Measurements from ENCODE around the gene TMEM203.
A peak's percentile ranks its signal among the peaks of the same experiment; 100 is the strongest.

The TMEM203 gene

GRCh38 chr9:137228968-137229896 lies 23.8 kb upstream of the TMEM203 start:
- no peak for DNase-seq (ENCODE audit: low spot score)

DNA sequence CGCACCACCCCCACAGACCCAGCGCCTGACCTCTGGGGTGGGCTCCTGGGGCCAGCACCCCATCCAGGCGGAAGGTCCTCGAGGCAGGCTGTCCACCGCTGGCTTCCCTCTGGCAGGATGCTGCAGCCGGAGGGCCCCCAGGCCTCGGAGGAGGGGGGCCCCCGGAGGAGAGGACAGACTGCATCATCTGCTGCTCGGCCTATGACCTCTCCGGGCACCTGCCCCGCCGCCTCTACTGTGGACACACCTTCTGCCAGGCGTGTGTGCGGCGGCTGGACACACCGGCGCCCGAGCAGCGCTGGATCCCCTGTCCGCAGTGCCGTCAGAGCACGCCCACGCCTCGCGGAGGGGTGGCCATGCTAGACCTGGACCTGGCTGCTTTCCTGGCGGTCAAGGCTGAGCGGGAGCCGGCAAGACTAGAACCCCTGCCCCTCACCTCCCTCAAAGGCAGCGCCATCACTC lies 23.1 kb upstream of the TMEM203 start:
- DNase-seq (ENCODE audit: low spot score) = no peak

DNA sequence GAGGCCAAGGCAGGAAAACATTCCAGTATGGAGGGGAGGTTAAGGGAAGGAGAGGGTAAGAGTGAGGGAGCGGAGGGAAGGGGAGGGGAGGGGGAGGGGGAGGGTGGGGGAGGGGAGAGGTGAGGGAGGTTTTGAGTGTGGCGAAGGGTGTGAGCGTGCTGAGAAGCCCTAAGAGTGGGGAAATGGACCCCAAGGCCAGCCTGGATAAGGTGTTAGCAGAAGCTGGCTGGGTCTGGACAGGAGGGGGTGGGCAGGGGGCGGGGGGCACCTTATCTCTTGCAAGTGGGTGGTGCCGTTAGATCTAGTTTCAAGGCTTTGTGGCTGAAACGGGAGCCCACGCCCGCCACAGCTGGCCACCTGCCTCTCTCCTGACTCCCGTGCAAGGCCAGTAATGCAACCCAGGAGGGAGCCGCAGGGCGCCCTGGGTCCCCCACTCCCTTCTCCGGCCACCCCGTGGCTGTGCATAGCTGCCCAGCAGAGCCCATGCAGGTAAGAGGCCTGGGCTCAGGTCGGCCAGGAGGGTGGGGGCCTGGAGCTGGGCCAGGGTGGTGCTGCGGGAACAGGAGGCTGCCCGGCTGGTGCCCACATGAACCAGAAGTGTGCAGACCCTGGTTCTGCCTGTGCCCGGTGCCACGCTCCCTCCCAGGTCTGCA lies 22.5 kb upstream of the TMEM203 start:
- DNase-seq (ENCODE audit: low spot score) = no peak

GRCh38 chr9:137227054-137227852 lies 21.8 kb upstream of the TMEM203 start, which contains the start of gene RNF224:
Gene RNF224, plus strand, starts transcription at chr9:137227502. Its CDS starts 834 bp downstream, at chr9:137228336.
- peak; percentile 86 for DNase-seq (ENCODE audit: low spot score)

DNA sequence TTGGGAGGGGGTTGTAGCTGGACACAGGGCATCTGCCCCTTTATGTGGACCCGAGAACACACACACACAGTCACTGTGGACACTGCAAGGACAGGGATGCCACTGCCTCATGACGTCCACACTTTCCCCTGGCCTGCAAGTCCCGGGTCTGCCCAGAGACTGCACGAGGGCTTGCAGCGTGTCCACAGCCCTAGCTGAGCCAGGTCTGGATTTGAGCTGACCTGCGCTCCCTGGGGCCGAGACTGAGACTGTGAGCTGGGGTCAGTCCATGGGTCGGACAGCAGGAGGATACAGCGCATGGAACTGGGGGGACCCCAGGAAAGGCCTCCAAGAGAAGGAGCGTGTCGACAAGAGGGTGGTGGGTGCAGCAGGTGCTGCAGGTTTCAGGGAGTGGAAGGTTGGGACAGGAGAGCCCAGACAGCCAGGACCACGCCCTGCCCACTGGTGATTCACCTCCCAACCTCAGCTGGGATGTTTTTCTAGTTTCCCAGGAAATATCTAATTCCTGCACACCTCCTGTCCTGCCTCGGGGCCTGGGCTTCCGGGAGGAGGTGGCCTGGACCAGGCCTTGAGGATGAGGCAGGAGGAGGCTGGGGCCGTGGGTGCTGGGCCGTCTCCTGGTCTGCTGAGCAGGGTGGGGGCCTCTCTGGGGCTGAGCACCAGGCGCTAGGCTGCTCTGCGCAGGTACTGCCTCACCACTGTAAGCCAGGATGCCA lies 21.0 kb upstream of the TMEM203 start:
- DNase-seq (ENCODE audit: low spot score) = no peak

DNA sequence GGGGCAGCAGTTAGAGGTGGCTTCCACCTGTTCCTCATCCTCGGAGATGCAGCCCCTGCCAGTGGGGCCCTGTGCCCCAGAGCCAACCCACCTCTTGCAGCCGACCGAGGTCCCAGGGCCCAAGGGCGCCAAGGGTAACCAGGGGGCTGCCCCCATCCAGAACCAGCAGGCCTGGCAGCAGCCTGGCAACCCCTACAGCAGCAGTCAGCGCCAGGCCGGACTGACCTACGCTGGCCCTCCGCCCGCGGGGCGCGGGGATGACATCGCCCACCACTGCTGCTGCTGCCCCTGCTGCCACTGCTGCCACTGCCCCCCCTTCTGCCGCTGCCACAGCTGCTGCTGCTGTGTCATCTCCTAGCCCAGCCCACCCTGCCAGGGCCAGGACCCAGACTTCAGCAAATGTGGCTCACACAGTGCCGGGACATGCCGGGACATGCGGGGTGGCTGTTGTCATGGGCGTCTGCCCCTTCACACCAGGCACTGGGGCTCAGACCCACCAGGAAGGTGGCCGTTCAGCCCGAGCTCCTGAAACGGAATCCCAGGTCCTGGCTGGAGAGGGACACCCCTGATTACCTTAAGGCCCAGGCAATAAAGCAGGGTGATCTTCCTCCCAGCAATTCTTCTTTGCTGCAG lies 20.4 kb upstream of the TMEM203 start:
- DNase-seq (ENCODE audit: low spot score) = no peak

DNA sequence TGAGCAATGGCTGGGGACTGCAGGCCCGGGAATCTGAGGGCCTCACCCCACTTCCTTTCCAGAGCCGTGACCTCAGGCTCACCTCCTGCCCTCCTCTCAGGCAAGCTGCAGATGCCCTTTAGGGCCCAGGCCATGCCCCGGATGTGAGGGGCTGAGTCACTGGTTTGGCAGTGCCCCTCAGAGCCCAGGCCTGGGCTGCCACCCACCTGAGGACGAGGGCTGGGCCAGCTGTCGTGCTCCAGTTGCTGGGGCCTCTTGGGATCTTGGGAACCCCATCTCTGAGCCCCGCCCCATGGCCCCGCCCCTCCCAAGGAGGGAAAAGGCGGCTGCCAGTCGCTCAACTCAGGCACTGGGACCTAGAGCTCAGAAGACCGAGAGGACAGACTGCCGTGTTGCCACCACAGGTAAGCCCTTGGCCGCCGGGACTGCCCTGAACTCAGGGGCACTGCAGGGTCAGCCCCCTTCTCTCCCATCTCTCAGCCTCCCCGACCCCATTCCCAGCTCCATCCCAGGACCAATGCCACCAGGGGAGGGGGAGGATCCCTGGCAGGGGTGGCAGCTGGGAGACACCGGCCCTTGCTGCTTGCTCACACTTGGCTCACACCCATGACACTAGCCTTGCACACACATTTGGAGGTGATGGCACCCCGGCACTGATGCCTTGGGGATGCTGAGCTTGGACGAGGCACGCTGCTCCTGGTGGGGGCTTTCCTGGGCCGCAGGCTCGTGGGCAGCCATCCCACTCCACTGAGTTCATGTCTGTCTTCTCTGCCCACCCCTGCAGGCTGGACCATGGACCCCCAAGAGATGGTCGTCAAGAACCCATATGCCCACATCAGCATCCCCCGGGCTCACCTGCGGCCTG lies 19.6 kb upstream of the TMEM203 start, which contains the start of gene CYSRT1:
CYSRT1 (plus strand) TSS at position 345 of the 865 bp plus-strand sequence; CDS start at position 793, 448 bp downstream.
- DNase-seq (ENCODE audit: low spot score) = no peak

GRCh38 chr9:137223078-137223970 lies 17.9 kb upstream of the TMEM203 start:
- peak; percentile 99 for DNase-seq (ENCODE audit: low spot score)

- no peak for DNase-seq (ENCODE audit: low spot score)
These were observed 17.0 kb upstream of the TMEM203 start, which contains the start of gene RNF208 for GRCh38 chr9:137222190-137223077. Gene RNF208, minus strand, starts transcription at chr9:137222240. Its CDS starts 1,028 bp downstream, at chr9:137221212.

DNA sequence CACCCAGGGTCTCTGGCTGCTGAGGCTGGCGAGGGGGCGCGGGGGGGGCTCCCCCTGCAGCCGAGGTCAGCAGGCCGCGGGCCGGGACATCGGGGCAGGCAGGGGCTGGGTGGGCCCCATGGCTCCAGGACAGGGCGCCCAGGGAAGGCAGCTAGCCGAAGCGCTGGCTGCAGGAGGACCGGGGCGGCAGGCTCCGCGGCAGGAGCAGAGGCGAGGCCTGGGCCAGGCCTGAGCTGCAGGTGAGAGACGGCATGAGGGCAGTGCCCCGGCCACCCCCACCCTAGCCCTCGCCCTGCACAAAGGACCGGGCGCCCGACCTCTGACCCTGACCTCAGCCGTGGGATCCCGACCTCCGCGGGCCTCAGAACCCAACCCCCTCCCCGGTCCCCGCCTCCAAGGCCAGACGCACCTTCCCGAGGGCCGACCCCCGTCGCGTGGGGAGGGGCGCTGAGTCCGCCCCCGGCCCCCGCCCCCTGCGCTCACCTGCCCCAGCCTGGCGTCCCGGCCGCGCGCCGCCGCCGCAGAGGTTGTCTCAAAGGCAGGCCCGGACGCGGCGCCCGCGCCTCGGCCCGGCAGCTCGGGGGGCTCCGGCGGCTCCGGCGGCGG lies 16.2 kb upstream of the TMEM203 start:
- DNase-seq (ENCODE audit: low spot score) = no peak

DNA sequence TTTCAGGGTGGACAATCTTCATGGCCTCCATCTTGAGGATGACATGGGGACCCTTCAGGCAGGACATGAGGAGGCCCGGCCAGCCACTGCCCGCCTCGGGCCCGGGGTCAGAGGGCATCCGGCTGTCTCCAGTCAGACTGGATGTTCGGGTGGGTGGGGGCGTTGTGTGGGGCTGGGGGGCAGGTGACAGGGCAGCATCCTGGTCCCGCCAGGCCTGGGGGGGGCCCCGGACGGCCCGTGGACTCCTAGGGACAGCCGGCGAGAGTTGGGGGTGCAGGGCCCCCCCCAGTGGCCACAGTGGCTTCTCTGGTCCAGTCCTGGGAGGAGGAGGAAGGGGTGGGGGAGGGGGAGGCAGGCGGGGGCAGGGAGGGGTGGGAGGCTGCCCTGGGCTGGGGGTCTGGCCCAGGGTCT lies 15.7 kb upstream of the TMEM203 start:
- no peak for DNase-seq (ENCODE audit: low spot score)

DNA sequence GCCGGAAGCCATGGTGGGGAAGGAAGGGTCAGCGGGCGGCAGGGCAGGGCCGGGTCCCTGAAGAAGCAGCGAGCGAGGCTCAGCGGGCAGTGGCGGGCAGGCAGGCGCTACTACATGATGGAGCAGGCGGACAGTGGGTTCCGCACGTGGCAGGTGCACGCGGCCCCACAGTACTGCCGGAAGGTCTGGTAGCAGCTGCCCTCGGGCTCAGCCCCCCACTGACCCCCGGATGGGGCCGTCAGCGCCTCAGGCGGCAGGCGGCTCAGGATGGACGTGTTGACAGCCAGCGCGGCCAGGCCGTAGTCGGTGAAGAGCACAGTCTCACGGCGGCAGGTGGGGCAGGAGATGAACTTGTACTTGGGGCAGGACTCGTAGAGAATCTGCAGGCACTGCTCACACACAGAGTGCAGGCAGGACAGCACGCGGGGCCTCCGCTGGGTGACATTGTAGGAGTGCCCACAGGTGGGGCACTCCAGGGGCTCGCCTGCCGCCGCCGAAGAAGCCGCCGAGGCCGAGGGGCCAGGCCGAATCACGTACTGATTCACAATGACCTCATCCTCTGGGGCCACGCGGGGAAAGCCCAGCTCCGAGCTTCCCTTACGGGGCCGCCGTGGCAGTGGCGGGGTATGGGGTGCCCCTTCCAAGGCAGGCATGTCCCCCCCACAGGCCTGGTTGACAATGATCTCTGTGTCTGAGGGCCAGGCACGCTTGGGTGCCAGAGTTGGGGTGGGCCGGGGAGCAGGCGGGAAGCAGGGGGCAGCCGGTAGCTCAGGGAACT lies 15.1 kb upstream of the TMEM203 start:
- DNase-seq (ENCODE audit: low spot score) = no peak

DNA sequence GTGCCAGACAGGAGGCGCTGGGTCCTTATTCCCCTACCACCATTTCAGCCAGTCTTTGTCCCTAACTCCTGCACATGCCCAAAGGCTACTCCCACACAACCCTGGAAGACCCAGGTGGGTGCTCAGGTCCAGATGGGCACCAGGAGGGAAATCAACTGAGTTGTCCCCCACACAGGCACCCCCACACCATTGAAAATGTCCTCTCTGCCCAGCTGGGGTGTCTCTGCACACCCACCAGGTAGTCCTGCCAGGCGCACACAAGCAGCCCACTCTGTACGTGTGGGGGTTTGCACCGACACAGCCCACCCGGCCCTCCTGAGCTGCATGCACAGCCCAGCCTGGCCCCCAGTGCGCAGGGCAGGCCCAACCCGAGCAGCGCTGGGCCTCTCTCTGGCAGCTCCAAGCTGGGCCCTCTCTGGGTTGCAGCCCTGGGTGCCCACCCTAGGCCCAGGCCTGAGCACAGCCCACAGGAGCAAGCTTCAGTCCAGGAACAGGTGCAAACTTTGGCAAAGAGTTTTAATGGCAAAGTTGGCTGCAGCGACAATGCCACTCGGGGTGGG lies 14.4 kb upstream of the TMEM203 start:
- DNase-seq (ENCODE audit: low spot score) = no peak

DNA sequence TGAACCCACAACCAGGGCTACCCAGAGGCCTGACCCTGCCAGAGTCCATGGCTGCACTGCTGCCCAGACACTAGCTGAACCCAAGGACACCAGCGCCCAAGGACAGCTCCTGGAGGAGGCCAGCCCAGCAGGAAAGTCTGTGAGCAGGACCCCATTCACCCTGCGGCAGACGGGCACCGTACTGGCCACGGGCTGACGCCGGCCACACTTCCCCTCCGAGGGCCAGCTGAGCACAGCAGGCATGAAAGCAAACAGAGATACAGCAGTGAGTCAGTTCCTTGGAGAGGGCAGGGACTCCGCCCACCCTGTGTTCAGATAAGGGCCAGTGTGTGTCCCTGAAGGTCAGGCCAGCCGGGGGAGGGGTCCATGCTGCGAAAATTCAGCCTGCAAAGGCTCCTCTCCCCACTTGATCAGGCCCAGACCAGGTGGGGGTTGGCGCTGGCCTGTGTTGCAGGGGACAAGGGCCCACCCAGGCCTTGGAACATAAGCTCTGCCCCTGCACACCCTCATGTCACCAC lies 13.4 kb upstream of the TMEM203 start:
- DNase-seq (ENCODE audit: low spot score) = peak; percentile 61

- DNase-seq (ENCODE audit: low spot score) = no peak
These were observed 12.8 kb upstream of the TMEM203 start for GRCh38 chr9:137218212-137218753.

Measured in hepatic stellate cell (primary cell).